Measurements from ENCODE around the gene CCDC106. TPM values are rescaled to one million over a fixed set of nuclear protein-coding genes. Genes with fewer than 3 reads are reported as not detected.

The CCDC106 gene
- total RNA-seq, 3 donors from 2014 or later (not counting 1 experiment from before 2014, with no cell fraction given) = 2.0 to 3.2 (median 3.2) TPM

GRCh38 chr19:55674841-55675660 is 27.0 kb downstream of the CCDC106 start, which contains the start of gene EPN1:
Gene EPN1, plus strand, starts transcription at chr19:55675226. Its CDS starts 3,402 bp downstream, at chr19:55678628.
- H3K27ac Mint-ChIP-seq = peak within 1 kb of the TSS; percentile 88 to 99
- Histone ChIP-seq H3K4me1 (ENCODE audit: control insufficient read depth, insufficient read depth, low read length) (peaks cover 58% of the 10 kb centered on the region), H3K36me3 (ENCODE audit: control insufficient read depth, insufficient read depth, low read length) (peaks cover 36% of the 10 kb centered on the region), H3K4me3 (ENCODE audit: low read length) (peak within 1 kb of the TSS; percentile 85), H3K27ac (ENCODE audit: low read length) (peak within 1 kb of the TSS; percentile 93), H3K9me3 (ENCODE audit: control insufficient read depth, insufficient read depth, low read length) (no peaks in the 10 kb centered on the region), H3K27me3 (ENCODE audit: control insufficient read depth, insufficient read depth, low read length) (no peaks in the 10 kb centered on the region)
- 1% methylated on average over 101 of the region's 101 CpGs for WGBS (ENCODE audit: insufficient coverage)
- DNase-seq (peak; percentile 90 to 99), ATAC-seq (peak; percentile 90 to 96 (median 92))
- TF ChIP-seq CTCF (IDR thresholded peaks at IDR 0.05) = no peak
- no peaks in the 10 kb centered on the region for H3K27me3 Mint-ChIP-seq (ENCODE audit: low read depth in 2 of 2)
- no peaks in the 10 kb centered on the region for H3K9me3 Mint-ChIP-seq
- peak within 1 kb of the TSS; percentile 93 for H3K4me3 Mint-ChIP-seq
- intact Hi-C loops (cut with micrococcal nuclease) = loop anchor here (2.0 kb wide), 1 partner anchor 20 kb away; the partner anchor contains the start of gene U2AF2
- no peaks in the 10 kb centered on the region for H3K36me3 Mint-ChIP-seq
- H3K4me1 Mint-ChIP-seq = peaks cover 57 to 63% of the 10 kb centered on the region in 2 donors

- peaks cover 59% of the 10 kb centered on the region for H3K4me1 ChIP-seq (ENCODE audit: control insufficient read depth, insufficient read depth, low read length)
- peak overlapping the region; percentile 85 for H3K4me3 ChIP-seq (ENCODE audit: low read length)
- no peak for TF ChIP-seq CTCF (IDR thresholded peaks at IDR 0.05)
- peak in 1 of 2 donors; percentile 31 for DNase-seq
- H3K36me3 ChIP-seq (ENCODE audit: control insufficient read depth, insufficient read depth, low read length) = peaks cover 35% of the 10 kb centered on the region
- H3K27ac ChIP-seq (ENCODE audit: low read length) = peak overlapping the region; percentile 93
- H3K27me3 ChIP-seq (ENCODE audit: control insufficient read depth, insufficient read depth, low read length) = no peaks in the 10 kb centered on the region
- Mint-ChIP-seq H3K36me3 (no peaks in the 10 kb centered on the region), H3K27me3 (ENCODE audit: low read depth in 2 of 2) (no peaks in the 10 kb centered on the region), H3K9me3 (no peaks in the 10 kb centered on the region), H3K27ac (peak overlapping the region; percentile 88 to 99), H3K4me1 (peaks cover 55 to 58% of the 10 kb centered on the region in 2 donors), H3K4me3 (peak overlapping the region; percentile 93)
- no peaks in the 10 kb centered on the region for H3K9me3 ChIP-seq (ENCODE audit: control insufficient read depth, insufficient read depth, low read length)
- intact Hi-C loops (cut with micrococcal nuclease) = loop anchor here (2.0 kb wide), 1 partner anchor 21 kb away; the partner anchor contains the start of gene U2AF2
- ATAC-seq = no peak
- 8% methylated on average over 14 of the region's 16 CpGs for whole genome bisulfite sequencing (ENCODE audit: insufficient coverage)
These were observed 27.8 kb downstream of the CCDC106 start for GRCh38 chr19:55675661-55676354.

- Mint-ChIP-seq H3K9me3 (no peaks in the 10 kb centered on the region), H3K4me3 (peak overlapping the region; percentile 93), H3K4me1 (peaks cover 49 to 52% of the 10 kb centered on the region in 2 donors), H3K27ac (peak overlapping the region; percentile 88 to 99), H3K27me3 (ENCODE audit: low read depth in 2 of 2) (no peaks in the 10 kb centered on the region), H3K36me3 (no peaks in the 10 kb centered on the region)
- 95% methylated on average over 5 of the region's 5 CpGs for WGBS (ENCODE audit: insufficient coverage)
- peaks cover 37% of the 10 kb centered on the region for H3K36me3 ChIP-seq (ENCODE audit: control insufficient read depth, insufficient read depth, low read length)
- no peaks in the 10 kb centered on the region for H3K27me3 ChIP-seq (ENCODE audit: control insufficient read depth, insufficient read depth, low read length)
- H3K9me3 ChIP-seq (ENCODE audit: control insufficient read depth, insufficient read depth, low read length) = no peaks in the 10 kb centered on the region
- ATAC-seq (no peak), DNase-seq (no peak)
- intact Hi-C loops (cut with micrococcal nuclease) = no loop called here
- no peak for TF ChIP-seq CTCF (IDR thresholded peaks at IDR 0.05)
- H3K4me1 ChIP-seq (ENCODE audit: control insufficient read depth, insufficient read depth, low read length) = peaks cover 59% of the 10 kb centered on the region
- H3K4me3 ChIP-seq (ENCODE audit: low read length) = no peak overlapping the region
- peak overlapping the region; percentile 93 for H3K27ac ChIP-seq (ENCODE audit: low read length)
These were observed 28.4 kb downstream of the CCDC106 start for GRCh38 chr19:55676383-55676782.
